Activated CD4-positive, alpha-beta T cell treated with anti-CD3 and anti-CD28 coated beads for 36 hours (primary cell): ENCODE measurements around the gene TATDN3. TPM values are rescaled to one million over a fixed set of nuclear protein-coding genes. Genes with fewer than 3 reads are reported as not detected.
"Not testable (repeated sequence)": the region's sequence is repeated elsewhere in the genome, so short reads cannot be mapped to it uniquely, and the experiment has no call there.

Experiments
- ATAC-seq: fragments of 200-7000 bp; cut with Tn5 transposase; one replicate; pipeline ENCODE4 v1.10.0; 2021; ENCODE audit warnings: mild to moderate bottlenecking, moderate library complexity
- CTCF ChIA-PET: fragments of 350-600 bp; sonication (Branson Sonifier 250); formaldehyde crosslinking; loops from one replicate; lab custom pipeline; 2021; ENCODE audit warnings: antibody characterized with exemption; lab: Charles Lee
- POLR2A ChIA-PET: fragments of 350-600 bp; sonication (Branson Sonifier 250); formaldehyde crosslinking; loops from one replicate; lab custom pipeline; 2021; ENCODE audit warnings: antibody characterized with exemption, inconsistent platforms; lab: Charles Lee
- DNase-seq: peaks from one replicate; pipeline ENCODE4 v3.0.0-alpha.2; 2020
- H3K27ac Mint-ChIP-seq: one replicate; pipeline ENCODE4 v1.8.0; 2021; ENCODE audit warnings: mixed read lengths
- H3K27me3 Mint-ChIP-seq: one replicate; pipeline ENCODE4 v1.8.0; 2021; ENCODE audit warnings: mixed read lengths
- H3K36me3 Mint-ChIP-seq: one replicate; pipeline ENCODE4 v1.8.0; 2021; ENCODE audit warnings: low read depth, mixed read lengths
- H3K4me1 Mint-ChIP-seq: one replicate; pipeline ENCODE4 v1.8.0; 2021; ENCODE audit warnings: mixed read lengths
- H3K4me3 Mint-ChIP-seq: one replicate; pipeline ENCODE4 v1.8.0; 2021; ENCODE audit warnings: mild to moderate bottlenecking, moderate library complexity, mixed read lengths
- H3K9me3 Mint-ChIP-seq: one replicate; pipeline ENCODE4 v1.8.0; 2021; ENCODE audit warnings: low read depth, mixed read lengths
- intact Hi-C, 2 experiments: fragments of 100-400 bp; cut with DNase I in 1 of 2; cut with micrococcal nuclease in 1 of 2; formaldehyde crosslinking; loops; one replicate each; pipeline versions ENCODE4 v1.14.2 to v1.15.1; 2022 to 2024; cut with DNase I, micrococcal nuclease
- total RNA-seq, 2 experiments: library from RNA; stranded (reverse); gene quantifications; one replicate each; pipeline ENCODE4 v1.2.3, GENCODE V29; 2021

Gene TATDN3
- total RNA-seq, 2 experiments from 2014 or later: 13.8 to 15.2 TPM

- CTCF ChIA-PET: interaction anchor here (1.4 kb wide), 1 partner anchor 77 kb away, joined by 3 read pairs; no protein-coding TSS in a partner anchor
- Mint-ChIP-seq H3K4me3 (no peak overlapping the region), H3K4me1 (peaks cover 38% of the 10 kb centered on the region), H3K27me3 (no peaks in the 10 kb centered on the region), H3K36me3 (peaks cover 51% of the 10 kb centered on the region), H3K27ac (no peak overlapping the region), H3K9me3 (peaks cover 13% of the 10 kb centered on the region)
- intact Hi-C loops: loop anchor here in 1 of 2 experiments (5.0 kb wide), 1 partner anchor 207 kb away; no protein-coding TSS in a partner anchor
- no peak for DNase-seq
- peak; percentile 17 for ATAC-seq
- POLR2A ChIA-PET: no interaction called here
Measured at GRCh38 chr1:212774584-212774983, 17.1 kb upstream of the TATDN3 start.

GRCh38 chr1:212775241-212775640 is 16.5 kb upstream of the TATDN3 start:
- H3K4me3 Mint-ChIP-seq: no peak overlapping the region
- no peak for DNase-seq
- peaks cover 32% of the 10 kb centered on the region for H3K4me1 Mint-ChIP-seq
- intact Hi-C loops: no loop called here
- no peak for ATAC-seq
- ChIA-PET POLR2A (no interaction called here), CTCF (interaction anchor here (3.2 kb wide), 1 partner anchor 109 kb away, joined by 27 read pairs; no protein-coding TSS in a partner anchor)
- peaks cover 47% of the 10 kb centered on the region for H3K36me3 Mint-ChIP-seq
- H3K27me3 Mint-ChIP-seq: no peaks in the 10 kb centered on the region
- peaks cover 11% of the 10 kb centered on the region for H3K9me3 Mint-ChIP-seq
- no peak overlapping the region for H3K27ac Mint-ChIP-seq

- no peak overlapping the region for H3K27ac Mint-ChIP-seq
- intact Hi-C loops: no loop called here
- H3K36me3 Mint-ChIP-seq: peaks cover 37% of the 10 kb centered on the region
- no peaks in the 10 kb centered on the region for H3K27me3 Mint-ChIP-seq
- DNase-seq (no peak), ATAC-seq (no peak)
- peaks cover under 1% of the 10 kb centered on the region for H3K9me3 Mint-ChIP-seq
- no peak overlapping the region for H3K4me3 Mint-ChIP-seq
- peaks cover 29% of the 10 kb centered on the region for H3K4me1 Mint-ChIP-seq
- ChIA-PET CTCF (interaction anchor here (0.6 to 3.2 kb wide), 12 partner anchors 8 to 750 kb away, joined by 3 to 27 read pairs (median 4); partner anchors contain the start of genes BATF3 and NSL1), POLR2A (no interaction called here)
Measured at GRCh38 chr1:212777151-212777550, 14.5 kb upstream of the TATDN3 start.

- POLR2A ChIA-PET, H3K27ac Mint-ChIP-seq, ATAC-seq, DNase-seq, H3K9me3 Mint-ChIP-seq, H3K4me3 Mint-ChIP-seq, CTCF ChIA-PET, intact Hi-C loops, H3K27me3 Mint-ChIP-seq: not testable (repeated sequence)
- H3K36me3 Mint-ChIP-seq: peaks cover 37% of the 10 kb centered on the region
- peaks cover 28% of the 10 kb centered on the region for H3K4me1 Mint-ChIP-seq
Measured at GRCh38 chr1:212779086-212779485, 12.6 kb upstream of the TATDN3 start.

- no peaks in the 10 kb centered on the region for H3K9me3 Mint-ChIP-seq
- POLR2A ChIA-PET: no interaction called here
- DNase-seq (no peak), ATAC-seq (no peak)
- peaks cover 27% of the 10 kb centered on the region for H3K4me1 Mint-ChIP-seq
- CTCF ChIA-PET: interaction anchor here (0.6 to 12.6 kb wide), 20 partner anchors 8 to 324 kb away, joined by 3 to 88 read pairs (median 6); partner anchors contain the start of genes BATF3, NSL1, RPS6KC1 and TATDN3
- intact Hi-C loops: loop anchor here in 1 of 2 experiments (5.0 kb wide), 2 partner anchors 33 to 323 kb away; no protein-coding TSS in a partner anchor
- H3K36me3 Mint-ChIP-seq: peaks cover 34% of the 10 kb centered on the region
- H3K4me3 Mint-ChIP-seq: no peak overlapping the region
- no peak overlapping the region for H3K27ac Mint-ChIP-seq
- no peaks in the 10 kb centered on the region for H3K27me3 Mint-ChIP-seq
Measured at GRCh38 chr1:212780759-212781158, 10.9 kb upstream of the TATDN3 start.

GRCh38 chr1:212781225-212781624 is 10.5 kb upstream of the TATDN3 start:
- H3K27ac Mint-ChIP-seq: no peak overlapping the region
- H3K4me3 Mint-ChIP-seq: no peak overlapping the region
- intact Hi-C loops: loop anchor here in 1 of 2 experiments (5.0 kb wide), 2 partner anchors 34 to 324 kb away; no protein-coding TSS in a partner anchor
- CTCF ChIA-PET: interaction anchor here (0.6 to 12.6 kb wide), 25 partner anchors 8 to 325 kb away, joined by 3 to 88 read pairs (median 6); partner anchors contain the start of genes BATF3, NSL1, RPS6KC1 and TATDN3
- peaks cover 37% of the 10 kb centered on the region for H3K36me3 Mint-ChIP-seq
- no peaks in the 10 kb centered on the region for H3K9me3 Mint-ChIP-seq
- no peak for ATAC-seq
- H3K27me3 Mint-ChIP-seq: no peaks in the 10 kb centered on the region
- peaks cover 27% of the 10 kb centered on the region for H3K4me1 Mint-ChIP-seq
- POLR2A ChIA-PET: no interaction called here
- no peak for DNase-seq

- POLR2A ChIA-PET: interaction anchor here (0.6 kb wide), 1 partner anchor 225 kb away, joined by 3 read pairs; no protein-coding TSS in a partner anchor
- H3K27me3 Mint-ChIP-seq: no peaks in the 10 kb centered on the region
Measured at GRCh38 chr1:212782422-212783154, 9.1 kb upstream of the TATDN3 start.

GRCh38 chr1:212783976-212784375 is 7.7 kb upstream of the TATDN3 start:
- ChIA-PET CTCF (interaction anchor here (0.6 to 12.6 kb wide), 13 partner anchors 11 to 497 kb away, joined by 3 to 88 read pairs (median 3); partner anchors contain the start of gene BATF3), POLR2A (no interaction called here)
- intact Hi-C loops: loop anchor here in 1 of 2 experiments (2.0 to 5.0 kb wide), 3 partner anchors 37 to 327 kb away; partner anchors contain the start of gene BATF3
- DNase-seq: no peak
- Mint-ChIP-seq H3K36me3 (peaks cover 36% of the 10 kb centered on the region), H3K27ac (peak overlapping the region; percentile 64), H3K27me3 (no peaks in the 10 kb centered on the region), H3K4me3 (no peak overlapping the region), H3K4me1 (peaks cover 37% of the 10 kb centered on the region), H3K9me3 (no peaks in the 10 kb centered on the region)
- peak; percentile 44 for ATAC-seq

More at GRCh38 chr1:212782422-212783154, 9.1 kb upstream of the TATDN3 start:
- ATAC-seq (peak; percentile 73), DNase-seq (no peak)
- H3K27ac Mint-ChIP-seq: no peak overlapping the region
- CTCF ChIA-PET: interaction anchor here (0.5 to 12.6 kb wide), 28 partner anchors 9 to 326 kb away, joined by 3 to 88 read pairs (median 6); partner anchors contain the start of genes BATF3, NSL1 and TATDN3
- H3K36me3 Mint-ChIP-seq: peaks cover 40% of the 10 kb centered on the region
- intact Hi-C loops: loop anchor here (1.0 to 5.0 kb wide), 7 partner anchors 35 to 325 kb away; partner anchors contain the start of gene BATF3 (in 2 of the 2)
- H3K4me3 Mint-ChIP-seq: no peak overlapping the region
- peaks cover 27% of the 10 kb centered on the region for H3K4me1 Mint-ChIP-seq
- no peaks in the 10 kb centered on the region for H3K9me3 Mint-ChIP-seq

GRCh38 chr1:212785871-212786270 is 5.8 kb upstream of the TATDN3 start:
- no peak for ATAC-seq
- peaks cover 38% of the 10 kb centered on the region for H3K36me3 Mint-ChIP-seq
- no peak overlapping the region for H3K27ac Mint-ChIP-seq
- no peak overlapping the region for H3K4me3 Mint-ChIP-seq
- peaks cover 44% of the 10 kb centered on the region for H3K4me1 Mint-ChIP-seq
- intact Hi-C loops: no loop called here
- ChIA-PET CTCF (interaction anchor here (0.6 to 12.6 kb wide), 7 partner anchors 14 to 284 kb away, joined by 3 to 88 read pairs (median 3); partner anchors contain the start of gene BATF3), POLR2A (interaction anchor here (0.6 kb wide), 1 partner anchor 230 kb away, joined by 3 read pairs; no protein-coding TSS in a partner anchor)
- no peaks in the 10 kb centered on the region for H3K27me3 Mint-ChIP-seq
- no peaks in the 10 kb centered on the region for H3K9me3 Mint-ChIP-seq
- no peak for DNase-seq

- Mint-ChIP-seq H3K4me3 (peak overlapping the region; percentile 99), H3K27me3 (no peaks in the 10 kb centered on the region), H3K36me3 (peaks cover 22% of the 10 kb centered on the region), H3K9me3 (no peaks in the 10 kb centered on the region), H3K4me1 (peaks cover 43% of the 10 kb centered on the region), H3K27ac (peak overlapping the region; percentile 94)
- ATAC-seq: peak; percentile 76
- intact Hi-C loops: loop anchor here (1.0 to 5.0 kb wide), 11 partner anchors 67 to 756 kb away; partner anchors contain the start of genes ANGEL2 (in 2 of the 2), FLVCR1 (in 2 of the 2), RPS6KC1 (in 2 of the 2) and ATF3 (in 1 of the 2)
- DNase-seq: no peak
- CTCF ChIA-PET: interaction anchor here (0.5 to 12.6 kb wide), 16 partner anchors 9 to 315 kb away, joined by 3 to 88 read pairs (median 5); partner anchors contain the start of gene BATF3
- POLR2A ChIA-PET: interaction anchor here (0.6 kb wide), 2 partner anchors 313 to 629 kb away, joined by 3 to 4 read pairs; no protein-coding TSS in a partner anchor
Measured at GRCh38 chr1:212791261-212791675, 426 bp upstream of the TATDN3 start.
